Neural progenitor cell (in vitro differentiated cells): ENCODE data around the gene NCKIPSD. TPM values are rescaled to one million over a fixed set of nuclear protein-coding genes. Genes with fewer than 3 reads are reported as not detected.

Experiments used
- DNase-seq: peaks from one replicate; pipeline ENCODE4 v3.0.0-alpha.2; 2016; ENCODE audit warnings: low spot score
- H2AFZ ChIP-seq: fragments of 200-600 bp; sonication (generic); replicated peaks from 2 replicates; pipeline ENCODE4 v1.6.1; 2016; ENCODE audit warnings: antibody characterized with exemption
- H3F3A ChIP-seq: fragments of 200-600 bp; sonication (generic); 2 replicates; pipeline ENCODE4 v1.6.1; 2016; ENCODE audit warnings: antibody characterized with exemption, low read depth
- H3K27ac ChIP-seq: fragments of 200-600 bp; sonication (generic); 2 replicates; pipeline ENCODE4 v1.5.1; 2016; ENCODE audit warnings: mild to moderate bottlenecking
- H3K27me3 ChIP-seq: fragments of 200-600 bp; sonication (generic); 2 replicates; pipeline ENCODE4 v1.6.1; 2016; ENCODE audit warnings: mild to moderate bottlenecking, moderate library complexity
- H3K36me3 ChIP-seq: fragments of 200-600 bp; sonication (generic); 2 replicates; pipeline ENCODE4 v1.5.1; 2016
- H3K4me1 ChIP-seq: fragments of 200-600 bp; sonication (generic); 2 replicates; pipeline ENCODE4 v1.6.1; 2016; ENCODE audit warnings: mixed run types
- H3K4me2 ChIP-seq: fragments of 200-600 bp; sonication (generic); 2 replicates; pipeline ENCODE4 v1.6.1; 2016
- H3K4me3 ChIP-seq: fragments of 200-600 bp; sonication (generic); 2 replicates; pipeline ENCODE4 v1.5.1; 2016
- H3K79me2 ChIP-seq: fragments of 200-600 bp; sonication (generic); 2 replicates; pipeline ENCODE4 v1.6.1; 2016; ENCODE audit warnings: low read depth
- H3K9ac ChIP-seq: fragments of 200-600 bp; sonication (generic); 2 replicates; pipeline ENCODE4 v1.6.1; 2016
- H3K9me3 ChIP-seq: fragments of 200-600 bp; sonication (generic); 2 replicates; pipeline ENCODE4 v1.5.1; 2016; ENCODE audit warnings: low read depth
- H4K20me1 ChIP-seq: fragments of 200-600 bp; sonication (generic); 2 replicates; pipeline ENCODE4 v1.6.1; 2016; ENCODE audit warnings: low read depth
- H3K27ac Mint-ChIP-seq: 3 replicates; pipeline ENCODE4 v1.8.0; 2021; ENCODE audit warnings: mixed read lengths
- H3K27me3 Mint-ChIP-seq: 2 replicates; pipeline ENCODE4 v1.8.0; 2022; ENCODE audit warnings: low read depth, mild to moderate bottlenecking, inconsistent platforms, moderate library complexity, mixed read lengths; ENCODE audit not compliant: insufficient read depth
- H3K36me3 Mint-ChIP-seq: 3 replicates; pipeline ENCODE4 v1.8.0; 2021; ENCODE audit warnings: mixed read lengths
- H3K4me1 Mint-ChIP-seq: 3 replicates; pipeline ENCODE4 v1.8.0; 2021; ENCODE audit warnings: mixed read lengths
- H3K4me3 Mint-ChIP-seq: 3 replicates; pipeline ENCODE4 v1.8.0; 2021; ENCODE audit warnings: mild to moderate bottlenecking, moderate library complexity, mixed read lengths
- H3K9me3 Mint-ChIP-seq: 3 replicates; pipeline ENCODE4 v1.8.0; 2020; ENCODE audit warnings: mixed read lengths
- CTCF ChIP-seq: fragments of 200-600 bp; sonication (generic); IDR thresholded peaks from 2 replicates; pipeline ENCODE4 v1.5.1; 2017; ENCODE audit warnings: antibody characterized with exemption, mild to moderate bottlenecking
- EZH2 ChIP-seq: fragments of 200-600 bp; sonication (generic); IDR thresholded peaks from 2 replicates; pipeline ENCODE4 v1.6.1; 2017; ENCODE audit warnings: antibody characterized with exemption, mild to moderate bottlenecking, moderate library complexity
- EZH2phosphoT487 ChIP-seq: fragments of 200-600 bp; sonication (generic); IDR thresholded peaks from 2 replicates; pipeline ENCODE4 v1.6.1; 2017; ENCODE audit warnings: antibody characterized with exemption
- microRNA-seq: library from miRNA; unstranded; fragments of <30 nt; microRNA quantifications from one replicate; pipeline ENCODE4, GENCODE V29; 2016
- small RNA-seq: library from RNA; depleted of rRNA; stranded (forward); fragments of <200 nt; gene quantifications from one replicate; pipeline ENCODE3, GENCODE V24; 2015
- total RNA-seq: library from RNA; depleted of rRNA; stranded (reverse); fragments of >200 nt; gene quantifications from 2 replicates; pipeline ENCODE4 v1.2.3, GENCODE V29; 2015; ENCODE audit warnings: low replicate concordance

NCKIPSD gene
- total RNA-seq, 1 donor from 2014 or later: 32.8 TPM

- Histone ChIP-seq H3K27ac (no peak overlapping the region), H3K79me2 (no peaks in the 10 kb centered on the region), H3F3A (peaks cover 3% of the 10 kb centered on the region), H3K4me1 (no peaks in the 10 kb centered on the region), H3K36me3 (no peaks in the 10 kb centered on the region), H3K4me3 (no peak overlapping the region), H3K27me3 (no peaks in the 10 kb centered on the region), H2AFZ (no peak overlapping the region), H4K20me1 (peaks cover 5% of the 10 kb centered on the region), H3K9ac (no peak overlapping the region), H3K9me3 (no peaks in the 10 kb centered on the region), H3K4me2 (no peak overlapping the region)
- H3K27me3 Mint-ChIP-seq: peaks cover 7% of the 10 kb centered on the region
- H3K4me3 Mint-ChIP-seq: no peak overlapping the region
- peaks cover 28% of the 10 kb centered on the region for H3K36me3 Mint-ChIP-seq
- peak overlapping the region; percentile 31 for H3K27ac Mint-ChIP-seq
- no peaks in the 10 kb centered on the region for H3K9me3 Mint-ChIP-seq
- peaks cover 22% of the 10 kb centered on the region for H3K4me1 Mint-ChIP-seq
- TF ChIP-seq EZH2phosphoT487: no peak
- TF ChIP-seq CTCF: no peak
- TF ChIP-seq EZH2: no peak
- DNase-seq: no peak
Measured at GRCh38 chr3:48623851-48624547, 61.7 kb downstream of the NCKIPSD start.

Small RNA genes within 50 kb of the gene (microRNA-seq; reads per million reads assigned to microRNA genes)
- not detected for gene MIR4793

Small RNA genes within 50 kb of the gene (small RNA-seq; reads per million reads assigned to genes)
- gene AC141002.1: not detected

Other genes starting within 250 kb of the NCKIPSD start
- gene CCDC51, start 245.8 kb downstream of the NCKIPSD start, total RNA-seq: 13.9 and 22.0 TPM in 2 replicates
- gene TMA7, start 245.7 kb downstream of the NCKIPSD start, total RNA-seq: 472 and 510 TPM in 2 replicates
- gene ATRIP, start 239.2 kb downstream of the NCKIPSD start, total RNA-seq: 8.3 and 11.8 TPM in 2 replicates
- gene SHISA5, start 181.7 kb downstream of the NCKIPSD start, total RNA-seq: 54.8 and 133 TPM in 2 replicates
- gene PFKFB4, start 129.1 kb downstream of the NCKIPSD start, total RNA-seq: 59.5 and 102 TPM in 2 replicates
- 0.34 TPM in 1 of 2 replicates, not detected in the other for gene UCN2, start 122.1 kb downstream of the NCKIPSD start, total RNA-seq
- gene COL7A1, start 90.6 kb downstream of the NCKIPSD start, total RNA-seq: 3.0 and 13.3 TPM in 2 replicates
- 240 and 246 TPM in 2 replicates for gene UQCRC1, start 76.3 kb downstream of the NCKIPSD start, total RNA-seq
- not detected in 2 replicates for gene TMEM89, start 64.1 kb downstream of the NCKIPSD start, total RNA-seq
- gene SLC26A6, start 50.5 kb downstream of the NCKIPSD start, total RNA-seq: 42.5 and 78.9 TPM in 2 replicates
- 9.9 and 22.3 TPM in 2 replicates for gene CELSR3, start 23.0 kb downstream of the NCKIPSD start, total RNA-seq
- gene IP6K2, start 31.3 kb upstream of the NCKIPSD start, total RNA-seq: 130 and 186 TPM in 2 replicates
- 21.6 and 25.0 TPM in 2 replicates for gene PRKAR2A, start 162.0 kb upstream of the NCKIPSD start, total RNA-seq
- 4.3 and 12.5 TPM in 2 replicates for gene SLC25A20, start 213.0 kb upstream of the NCKIPSD start, total RNA-seq
- 81.6 and 101 TPM in 2 replicates for gene ARIH2, start 232.9 kb upstream of the NCKIPSD start, total RNA-seq